ENCODE measurements around the gene SLC13A2.

DNA sequence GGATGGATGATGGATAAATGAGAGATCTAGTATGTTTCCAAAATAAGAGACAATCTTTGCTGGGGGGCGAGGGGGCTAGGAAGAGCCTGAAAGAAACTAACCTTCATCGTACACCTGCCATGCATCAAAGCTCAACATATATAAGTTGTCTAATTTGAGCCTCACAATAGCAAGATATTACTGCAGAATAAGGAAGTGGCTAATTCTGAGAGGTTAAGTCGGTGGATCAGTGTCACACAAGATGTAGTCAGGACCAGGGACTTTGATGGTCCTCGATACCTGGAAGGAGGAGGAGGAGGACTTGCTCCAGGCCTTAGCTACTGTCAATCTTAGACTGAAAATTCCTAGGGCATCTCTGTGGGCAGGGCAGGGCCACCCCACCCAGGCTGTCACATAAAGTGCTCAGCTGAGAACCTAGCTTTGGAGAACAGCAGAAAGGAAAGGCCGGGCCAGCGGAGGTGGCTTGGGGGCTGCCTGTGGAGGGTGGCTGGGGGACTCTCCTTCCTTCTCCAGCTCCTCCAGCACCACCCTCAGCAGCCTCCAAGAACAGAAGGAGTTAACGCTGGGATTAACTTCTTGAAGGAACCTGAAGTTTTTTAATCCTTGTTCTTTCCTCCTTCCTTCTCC lies 460 bp upstream of the SLC13A2 start:
- TF ChIP-seq, protein P1, sequence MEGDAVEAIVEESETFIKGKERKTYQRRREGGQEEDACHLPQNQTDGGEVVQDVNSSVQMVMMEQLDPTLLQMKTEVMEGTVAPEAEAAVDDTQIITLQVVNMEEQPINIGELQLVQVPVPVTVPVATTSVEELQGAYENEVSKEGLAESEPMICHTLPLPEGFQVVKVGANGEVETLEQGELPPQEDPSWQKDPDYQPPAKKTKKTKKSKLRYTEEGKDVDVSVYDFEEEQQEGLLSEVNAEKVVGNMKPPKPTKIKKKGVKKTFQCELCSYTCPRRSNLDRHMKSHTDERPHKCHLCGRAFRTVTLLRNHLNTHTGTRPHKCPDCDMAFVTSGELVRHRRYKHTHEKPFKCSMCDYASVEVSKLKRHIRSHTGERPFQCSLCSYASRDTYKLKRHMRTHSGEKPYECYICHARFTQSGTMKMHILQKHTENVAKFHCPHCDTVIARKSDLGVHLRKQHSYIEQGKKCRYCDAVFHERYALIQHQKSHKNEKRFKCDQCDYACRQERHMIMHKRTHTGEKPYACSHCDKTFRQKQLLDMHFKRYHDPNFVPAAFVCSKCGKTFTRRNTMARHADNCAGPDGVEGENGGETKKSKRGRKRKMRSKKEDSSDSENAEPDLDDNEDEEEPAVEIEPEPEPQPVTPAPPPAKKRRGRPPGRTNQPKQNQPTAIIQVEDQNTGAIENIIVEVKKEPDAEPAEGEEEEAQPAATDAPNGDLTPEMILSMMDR (conservative IDR thresholded peaks at IDR 0.05; ENCODE audit: low read length): no peak
- TF ChIP-seq EZH2phosphoT487 (IDR thresholded peaks at IDR 0.05; ENCODE audit: borderline replicate concordance): no peak

Data from Loucy (cell line).